Smooth muscle cell of the pulmonary artery (primary cell): ENCODE measurements around the gene MAGED2. TPM values are rescaled to one million over a fixed set of nuclear protein-coding genes. Genes with fewer than 3 reads are reported as not detected.

Experiments used
- total RNA-seq: library from RNA; depleted of rRNA; stranded (reverse); fragments of >200 nt; gene quantifications from 2 replicates; pipeline ENCODE4 v1.2.3, GENCODE V29; 2014

Gene MAGED2, protein sequence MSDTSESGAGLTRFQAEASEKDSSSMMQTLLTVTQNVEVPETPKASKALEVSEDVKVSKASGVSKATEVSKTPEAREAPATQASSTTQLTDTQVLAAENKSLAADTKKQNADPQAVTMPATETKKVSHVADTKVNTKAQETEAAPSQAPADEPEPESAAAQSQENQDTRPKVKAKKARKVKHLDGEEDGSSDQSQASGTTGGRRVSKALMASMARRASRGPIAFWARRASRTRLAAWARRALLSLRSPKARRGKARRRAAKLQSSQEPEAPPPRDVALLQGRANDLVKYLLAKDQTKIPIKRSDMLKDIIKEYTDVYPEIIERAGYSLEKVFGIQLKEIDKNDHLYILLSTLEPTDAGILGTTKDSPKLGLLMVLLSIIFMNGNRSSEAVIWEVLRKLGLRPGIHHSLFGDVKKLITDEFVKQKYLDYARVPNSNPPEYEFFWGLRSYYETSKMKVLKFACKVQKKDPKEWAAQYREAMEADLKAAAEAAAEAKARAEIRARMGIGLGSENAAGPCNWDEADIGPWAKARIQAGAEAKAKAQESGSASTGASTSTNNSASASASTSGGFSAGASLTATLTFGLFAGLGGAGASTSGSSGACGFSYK
- total RNA-seq: 254 and 324 TPM in 2 replicates

DNA sequence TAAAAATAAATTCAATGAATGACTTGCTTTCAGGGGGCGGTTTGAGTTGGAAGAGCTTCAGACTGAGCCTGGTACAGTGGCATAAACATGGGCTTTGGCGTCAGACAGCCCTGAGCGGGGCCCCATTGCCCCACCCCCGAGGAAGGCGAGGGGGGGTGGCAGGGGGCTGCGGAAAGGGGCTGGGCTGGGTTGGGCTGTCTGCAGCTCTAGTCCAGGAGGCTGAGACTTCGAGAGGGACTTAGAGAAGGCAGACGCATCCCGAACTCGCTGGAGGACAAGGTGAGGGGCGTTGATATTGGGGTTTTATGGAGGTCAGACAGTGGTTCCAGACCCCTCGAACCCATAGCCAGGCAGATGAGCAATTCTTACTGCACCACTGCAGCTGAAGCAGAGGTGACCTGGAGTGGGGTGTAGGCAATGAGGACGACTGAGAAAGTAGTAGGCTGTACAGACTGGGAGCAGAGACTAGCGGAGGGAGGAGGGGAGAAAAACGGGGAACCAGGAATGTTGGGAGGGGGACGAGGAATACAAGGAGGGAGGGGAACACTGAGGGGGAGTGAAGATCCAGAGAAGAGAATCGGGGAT, at the start of gene MAGED2:
Gene MAGED2 (plus strand): TSS at position 222 of the 585 bp plus-strand sequence. CDS start 1,587 bp downstream, outside the sequence.

DNA sequence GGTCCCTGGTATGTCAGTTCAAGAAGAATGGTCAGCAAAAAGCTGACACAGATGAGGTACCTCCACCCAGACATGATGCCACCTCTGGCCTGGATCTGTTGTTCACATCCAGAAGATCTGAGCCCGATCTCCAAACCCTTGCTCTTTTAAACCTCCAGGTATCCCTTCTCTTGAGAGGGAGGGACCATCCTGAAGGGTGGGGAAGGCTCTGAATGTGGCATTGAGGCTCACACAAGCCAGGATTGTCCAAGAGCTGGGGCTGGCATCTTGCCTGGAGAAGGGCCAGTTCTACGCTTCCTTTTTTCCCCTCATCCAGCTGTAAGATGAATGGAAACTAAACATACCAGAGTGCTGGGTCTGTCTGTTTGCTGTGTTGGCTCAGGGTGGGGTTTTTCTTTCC, 9.4 kb upstream of the MAGED2 start, which contains the start of gene ITIH6:
Gene ITIH6 (minus strand): TSS at position 119 of the 400 bp plus-strand sequence. CDS start 45 bp downstream, at position 74.

Other genes starting within 250 kb of the MAGED2 start
- not detected in 2 replicates for gene ITIH6, start 9.5 kb upstream of the MAGED2 start, total RNA-seq
- 16.4 and 23.9 TPM in 2 replicates for gene TRO, start 113.1 kb downstream of the MAGED2 start, total RNA-seq
- gene PFKFB1, start 186.4 kb downstream of the MAGED2 start, total RNA-seq: 0.03 and 0.07 TPM in 2 replicates
- gene APEX2, start 192.6 kb downstream of the MAGED2 start, total RNA-seq: 5.6 and 5.8 TPM in 2 replicates
- not detected in 2 replicates for gene ALAS2, start 223.2 kb downstream of the MAGED2 start, total RNA-seq